ENCODE data around the gene ADCY9.

DNA sequence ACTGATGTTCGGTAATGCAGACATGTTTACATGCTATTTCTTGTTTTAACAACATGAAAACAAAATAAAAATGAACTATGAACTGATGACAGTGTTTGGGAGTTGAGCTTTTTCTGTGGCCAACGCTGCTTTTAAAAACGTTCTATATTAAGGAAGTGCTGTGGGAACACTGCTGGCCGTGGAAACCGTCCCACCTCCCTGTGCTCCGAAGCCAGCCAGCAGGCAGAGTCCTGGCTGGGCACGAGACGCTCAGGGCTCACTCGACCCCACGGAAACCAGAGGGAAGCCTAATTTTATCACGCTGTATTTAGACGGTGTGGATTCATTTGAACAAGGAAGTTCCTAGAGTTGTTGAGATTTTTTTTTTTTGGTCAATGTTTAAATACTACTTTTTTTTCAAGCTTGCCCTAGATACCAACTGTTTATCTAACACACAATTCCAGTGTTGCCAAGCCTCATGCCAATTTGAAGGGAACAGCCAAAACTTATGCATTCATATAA is 25.8 kb downstream of the ADCY9 start:
- TF ChIP-seq POLR2A (IDR thresholded peaks at IDR 0.05; ENCODE audit: low read depth, low read length) (no peak), POLR2AphosphoS5 (IDR thresholded peaks at IDR 0.05; ENCODE audit: low read depth, low read length) (no peak), TAF1 (IDR thresholded peaks at IDR 0.05; ENCODE audit: low read depth, low read length) (no peak), POU2F2 (IDR thresholded peaks at IDR 0.05; ENCODE audit: low read depth, low read length) (no peak)

Measured in GM12891 (cell line).